GM18951 (cell line): Measurements from ENCODE around the gene TNFRSF12A.

Experiments
- POLR2A ChIP-seq: IDR thresholded peaks from 4 replicates; pipeline ENCODE4 v1.6.1; 2011; ENCODE audit warnings: mild to moderate bottlenecking; ENCODE audit not compliant: insufficient read length, insufficient read depth; ENCODE audit errors: extremely low read depth
- in situ Hi-C: fragments of 300-500 bp; cut with MboI; formaldehyde crosslinking; loops from one replicate; pipeline ENCODE4 v1.12.0; 2022; ENCODE audit warnings: low sequenced_read_pairs, mixed read lengths, inconsistent platforms; ENCODE audit not compliant: unreplicated experiment

Gene TNFRSF12A

DNA sequence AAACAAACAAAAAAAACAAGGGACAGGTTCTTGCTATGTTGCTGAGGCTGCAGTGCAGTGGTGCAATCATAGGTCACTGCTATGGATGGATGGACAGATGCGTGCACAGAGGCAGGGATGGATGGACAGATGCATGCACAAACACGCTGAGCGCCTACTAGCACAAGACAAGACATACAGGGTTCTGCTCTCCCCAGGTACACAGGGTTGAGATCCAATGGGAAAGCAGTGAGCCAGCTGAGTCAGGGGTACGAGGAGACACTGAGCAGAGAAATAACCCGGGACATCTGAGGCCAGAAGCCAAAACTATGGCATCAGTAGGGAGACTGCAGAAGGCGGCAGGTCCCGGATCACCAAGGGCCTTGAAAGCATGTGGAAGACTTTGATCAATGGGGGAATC, 51.5 kb downstream of the TNFRSF12A start:
- in situ Hi-C loops: no loop called here
- no peak for TF ChIP-seq POLR2A
